ENCODE results near the gene ZHX3.

DNA sequence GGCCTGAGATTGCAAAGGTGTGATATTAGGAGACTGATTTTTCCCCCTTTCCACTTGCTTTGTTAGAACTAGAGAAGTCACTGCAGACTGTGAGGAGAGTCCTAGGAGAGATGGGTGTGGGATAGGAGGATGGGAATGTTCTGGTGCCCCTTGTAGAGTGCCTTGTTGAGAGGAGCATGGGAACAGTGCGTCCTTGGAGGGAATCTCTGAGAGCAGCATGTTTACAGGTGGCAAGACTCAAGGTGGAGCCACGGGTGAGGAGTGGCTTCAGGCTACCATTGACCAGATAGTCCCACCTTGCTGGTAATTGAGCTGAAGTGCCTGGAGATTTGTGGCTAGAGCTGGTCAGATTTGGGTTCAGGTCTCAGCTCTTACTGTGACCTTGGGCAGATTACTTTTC, 174.2 kb downstream of the ZHX3 start:
- TF ChIP-seq ZBTB7A (CRISPR knock-in tag; IDR thresholded peaks at IDR 0.05) (no peak), MAFF (IDR thresholded peaks at IDR 0.05; ENCODE audit: low read depth, low read length) (no peak), MED1 (CRISPR knock-in tag; IDR thresholded peaks at IDR 0.05) (no peak), RAD21 (CRISPR knock-in tag; IDR thresholded peaks at IDR 0.05) (no peak), EHMT2 (IDR thresholded peaks at IDR 0.05; ENCODE audit: borderline replicate concordance, low read depth, low read length) (no peak), ZNF720 (CRISPR knock-in tag; IDR thresholded peaks at IDR 0.05) (no peak), NRL (CRISPR knock-in tag; IDR thresholded peaks at IDR 0.05; ENCODE audit: borderline replicate concordance) (no peak), YY1 (IDR thresholded peaks at IDR 0.05; ENCODE audit: insufficient read depth, insufficient replicate concordance, low read depth, low read length) (no peak)
- TF ChIP-seq, protein P1, sequence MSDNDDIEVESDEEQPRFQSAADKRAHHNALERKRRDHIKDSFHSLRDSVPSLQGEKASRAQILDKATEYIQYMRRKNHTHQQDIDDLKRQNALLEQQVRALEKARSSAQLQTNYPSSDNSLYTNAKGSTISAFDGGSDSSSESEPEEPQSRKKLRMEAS (IDR thresholded peaks at IDR 0.05): no peak
- TF ChIP-seq, protein P2, sequence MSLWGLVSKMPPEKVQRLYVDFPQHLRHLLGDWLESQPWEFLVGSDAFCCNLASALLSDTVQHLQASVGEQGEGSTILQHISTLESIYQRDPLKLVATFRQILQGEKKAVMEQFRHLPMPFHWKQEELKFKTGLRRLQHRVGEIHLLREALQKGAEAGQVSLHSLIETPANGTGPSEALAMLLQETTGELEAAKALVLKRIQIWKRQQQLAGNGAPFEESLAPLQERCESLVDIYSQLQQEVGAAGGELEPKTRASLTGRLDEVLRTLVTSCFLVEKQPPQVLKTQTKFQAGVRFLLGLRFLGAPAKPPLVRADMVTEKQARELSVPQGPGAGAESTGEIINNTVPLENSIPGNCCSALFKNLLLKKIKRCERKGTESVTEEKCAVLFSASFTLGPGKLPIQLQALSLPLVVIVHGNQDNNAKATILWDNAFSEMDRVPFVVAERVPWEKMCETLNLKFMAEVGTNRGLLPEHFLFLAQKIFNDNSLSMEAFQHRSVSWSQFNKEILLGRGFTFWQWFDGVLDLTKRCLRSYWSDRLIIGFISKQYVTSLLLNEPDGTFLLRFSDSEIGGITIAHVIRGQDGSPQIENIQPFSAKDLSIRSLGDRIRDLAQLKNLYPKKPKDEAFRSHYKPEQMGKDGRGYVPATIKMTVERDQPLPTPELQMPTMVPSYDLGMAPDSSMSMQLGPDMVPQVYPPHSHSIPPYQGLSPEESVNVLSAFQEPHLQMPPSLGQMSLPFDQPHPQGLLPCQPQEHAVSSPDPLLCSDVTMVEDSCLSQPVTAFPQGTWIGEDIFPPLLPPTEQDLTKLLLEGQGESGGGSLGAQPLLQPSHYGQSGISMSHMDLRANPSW (CRISPR knock-in tag; IDR thresholded peaks at IDR 0.05; ENCODE audit: borderline replicate concordance): no peak
- TF ChIP-seq, protein P3, sequence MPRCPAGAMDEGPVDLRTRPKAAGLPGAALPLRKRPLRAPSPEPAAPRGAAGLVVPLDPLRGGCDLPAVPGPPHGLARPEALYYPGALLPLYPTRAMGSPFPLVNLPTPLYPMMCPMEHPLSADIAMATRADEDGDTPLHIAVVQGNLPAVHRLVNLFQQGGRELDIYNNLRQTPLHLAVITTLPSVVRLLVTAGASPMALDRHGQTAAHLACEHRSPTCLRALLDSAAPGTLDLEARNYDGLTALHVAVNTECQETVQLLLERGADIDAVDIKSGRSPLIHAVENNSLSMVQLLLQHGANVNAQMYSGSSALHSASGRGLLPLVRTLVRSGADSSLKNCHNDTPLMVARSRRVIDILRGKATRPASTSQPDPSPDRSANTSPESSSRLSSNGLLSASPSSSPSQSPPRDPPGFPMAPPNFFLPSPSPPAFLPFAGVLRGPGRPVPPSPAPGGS (CRISPR knock-in tag; IDR thresholded peaks at IDR 0.05): no peak
- TF ChIP-seq, protein P4, sequence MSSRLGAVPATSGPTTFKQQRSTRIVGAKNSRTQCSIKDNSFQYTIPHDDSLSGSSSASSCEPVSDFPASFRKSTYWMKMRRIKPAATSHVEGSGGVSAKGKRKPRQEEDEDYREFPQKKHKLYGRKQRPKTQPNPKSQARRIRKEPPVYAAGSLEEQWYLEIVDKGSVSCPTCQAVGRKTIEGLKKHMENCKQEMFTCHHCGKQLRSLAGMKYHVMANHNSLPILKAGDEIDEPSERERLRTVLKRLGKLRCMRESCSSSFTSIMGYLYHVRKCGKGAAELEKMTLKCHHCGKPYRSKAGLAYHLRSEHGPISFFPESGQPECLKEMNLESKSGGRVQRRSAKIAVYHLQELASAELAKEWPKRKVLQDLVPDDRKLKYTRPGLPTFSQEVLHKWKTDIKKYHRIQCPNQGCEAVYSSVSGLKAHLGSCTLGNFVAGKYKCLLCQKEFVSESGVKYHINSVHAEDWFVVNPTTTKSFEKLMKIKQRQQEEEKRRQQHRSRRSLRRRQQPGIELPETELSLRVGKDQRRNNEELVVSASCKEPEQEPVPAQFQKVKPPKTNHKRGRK (CRISPR knock-in tag; IDR thresholded peaks at IDR 0.05): no peak
- TF ChIP-seq, protein P5, sequence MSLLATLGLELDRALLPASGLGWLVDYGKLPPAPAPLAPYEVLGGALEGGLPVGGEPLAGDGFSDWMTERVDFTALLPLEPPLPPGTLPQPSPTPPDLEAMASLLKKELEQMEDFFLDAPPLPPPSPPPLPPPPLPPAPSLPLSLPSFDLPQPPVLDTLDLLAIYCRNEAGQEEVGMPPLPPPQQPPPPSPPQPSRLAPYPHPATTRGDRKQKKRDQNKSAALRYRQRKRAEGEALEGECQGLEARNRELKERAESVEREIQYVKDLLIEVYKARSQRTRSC (CRISPR knock-in tag; IDR thresholded peaks at IDR 0.05; ENCODE audit: low read depth): no peak
